Osteocyte (in vitro differentiated cells): ENCODE data around the gene OGFOD3. TPM values are rescaled to one million over a fixed set of nuclear protein-coding genes. Genes with fewer than 3 reads are reported as not detected.
"Not testable (repeated sequence)": the region's sequence is repeated elsewhere in the genome, so short reads cannot be mapped to it uniquely, and the experiment has no call there.

Experiments
- DNase-seq: peaks from one replicate; pipeline ENCODE4 v3.0.0; 2021; ENCODE audit warnings: mixed read lengths; ENCODE audit not compliant: unreplicated experiment; ENCODE audit errors: extremely low spot score
- H3K27ac Mint-ChIP-seq: one replicate; pipeline ENCODE4 v1.8.0; 2021; ENCODE audit warnings: mild to moderate bottlenecking, mixed read lengths; ENCODE audit not compliant: unreplicated experiment
- H3K27me3 Mint-ChIP-seq: one replicate; pipeline ENCODE4 v1.8.0; 2021; ENCODE audit warnings: mixed read lengths; ENCODE audit not compliant: unreplicated experiment
- H3K36me3 Mint-ChIP-seq: one replicate; pipeline ENCODE4 v1.8.0; 2021; ENCODE audit warnings: mixed read lengths; ENCODE audit not compliant: unreplicated experiment
- H3K4me1 Mint-ChIP-seq: one replicate; pipeline ENCODE4 v1.8.0; 2021; ENCODE audit warnings: mixed read lengths; ENCODE audit not compliant: unreplicated experiment
- H3K4me3 Mint-ChIP-seq: one replicate; pipeline ENCODE4 v1.8.0; 2021; ENCODE audit warnings: mild to moderate bottlenecking, moderate library complexity, mixed read lengths; ENCODE audit not compliant: unreplicated experiment
- H3K9me3 Mint-ChIP-seq: one replicate; pipeline ENCODE4 v1.8.0; 2021; ENCODE audit warnings: mixed read lengths; ENCODE audit not compliant: unreplicated experiment
- CTCF ChIP-seq: fragments of 200-600 bp; sonication (generic); IDR thresholded peaks from 2 replicates; pipeline ENCODE4 v1.5.0; 2021; ENCODE audit warnings: antibody characterized with exemption, mild to moderate bottlenecking, moderate library complexity
- total RNA-seq: library from RNA; stranded (reverse); gene quantifications from 2 replicates; pipeline ENCODE4 v1.2.1, GENCODE V29; 2021

The OGFOD3 gene
- total RNA-seq, 1 donor from 2014 or later, result 32.8 TPM

GRCh38 chr17:82383411-82383810 is 35.0 kb downstream of the OGFOD3 start:
- Mint-ChIP-seq H3K27me3 (peaks cover 18% of the 10 kb centered on the region), H3K36me3 (no peaks in the 10 kb centered on the region), H3K4me1 (peaks cover 9% of the 10 kb centered on the region), H3K4me3 (no peak overlapping the region), H3K27ac (no peak overlapping the region), H3K9me3 (no peaks in the 10 kb centered on the region)
- no peak for DNase-seq
- no peak for TF ChIP-seq CTCF

- no peak for DNase-seq
- Mint-ChIP-seq H3K36me3 (no peaks in the 10 kb centered on the region), H3K27me3 (peaks cover 18% of the 10 kb centered on the region), H3K27ac (no peak overlapping the region), H3K4me1 (peaks cover 9% of the 10 kb centered on the region), H3K9me3 (no peaks in the 10 kb centered on the region), H3K4me3 (no peak overlapping the region)
- TF ChIP-seq CTCF, result no peak
These were observed 35.5 kb downstream of the OGFOD3 start for GRCh38 chr17:82382933-82383255.

GRCh38 chr17:82382220-82382932 is 36.0 kb downstream of the OGFOD3 start:
- H3K4me3 Mint-ChIP-seq, H3K27ac Mint-ChIP-seq, H3K9me3 Mint-ChIP-seq, H3K4me1 Mint-ChIP-seq, H3K36me3 Mint-ChIP-seq, DNase-seq: not testable (repeated sequence)
- peaks cover 13% of the 10 kb centered on the region for H3K27me3 Mint-ChIP-seq

- H3K4me1 Mint-ChIP-seq, H3K9me3 Mint-ChIP-seq, H3K4me3 Mint-ChIP-seq, H3K27ac Mint-ChIP-seq, DNase-seq, H3K36me3 Mint-ChIP-seq: not testable (repeated sequence)
- H3K27me3 Mint-ChIP-seq, result peaks cover 15% of the 10 kb centered on the region
These were observed 36.7 kb downstream of the OGFOD3 start for GRCh38 chr17:82381703-82382009.

GRCh38 chr17:82380860-82381702 is 37.3 kb downstream of the OGFOD3 start:
- TF ChIP-seq CTCF, result no peak
- Mint-ChIP-seq H3K36me3 (no peaks in the 10 kb centered on the region), H3K27me3 (peaks cover 15% of the 10 kb centered on the region), H3K4me1 (peaks cover 7% of the 10 kb centered on the region), H3K4me3 (no peak overlapping the region), H3K27ac (no peak overlapping the region), H3K9me3 (no peaks in the 10 kb centered on the region)
- no peak for DNase-seq

GRCh38 chr17:82378741-82379021 is 39.7 kb downstream of the OGFOD3 start:
- Mint-ChIP-seq H3K27me3 (peaks cover 15% of the 10 kb centered on the region), H3K36me3 (no peaks in the 10 kb centered on the region), H3K9me3 (no peaks in the 10 kb centered on the region), H3K4me1 (no peaks in the 10 kb centered on the region), H3K4me3 (no peak overlapping the region), H3K27ac (no peak overlapping the region)
- DNase-seq, result no peak
- no peak for TF ChIP-seq CTCF
